Esophagus mucosa (tissue), 1 donor: ENCODE results near the gene NRN1L. TPM values are rescaled to one million over a fixed set of nuclear protein-coding genes. Genes with fewer than 3 reads are reported as not detected.

Source experiments
- total RNA-seq: library from RNA; stranded (reverse); gene quantifications from one replicate; pipeline ENCODE4 v1.2.4, GENCODE V29; 2023
- donor health status: DM: yes; HTN: yes; CAD: no.

Gene NRN1L
- total RNA-seq, 1 donor from 2014 or later = not detected

Other genes starting within 250 kb of the NRN1L start
- 2.4 TPM for gene CARMIL2, start 239.7 kb upstream of the NRN1L start, total RNA-seq
- gene ACD, start 224.6 kb upstream of the NRN1L start, total RNA-seq = 7.8 TPM
- 1.8 TPM for gene PARD6A, start 223.9 kb upstream of the NRN1L start, total RNA-seq
- gene ENKD1, start 218.1 kb upstream of the NRN1L start, total RNA-seq = 3.8 TPM
- 0.84 TPM for gene C16orf86, start 218.1 kb upstream of the NRN1L start, total RNA-seq
- 25.4 TPM for gene GFOD2, start 165.6 kb upstream of the NRN1L start, total RNA-seq
- gene RANBP10, start 78.3 kb upstream of the NRN1L start, total RNA-seq = 20.1 TPM
- 0.40 TPM for gene TSNAXIP1, start 78.0 kb upstream of the NRN1L start, total RNA-seq
- 16.8 TPM for gene THAP11, start 42.6 kb upstream of the NRN1L start, total RNA-seq
- gene NUTF2, start 38.0 kb upstream of the NRN1L start, total RNA-seq = 65.2 TPM
- 16.5 TPM for gene CENPT, start 37.2 kb upstream of the NRN1L start, total RNA-seq
- gene EDC4, start 11.8 kb upstream of the NRN1L start, total RNA-seq = 32.7 TPM
- 15.5 TPM for gene PSKH1, start 8.4 kb downstream of the NRN1L start, total RNA-seq
- gene CTRL, start 47.0 kb downstream of the NRN1L start, total RNA-seq = 0.64 TPM
- 25.9 TPM for gene PSMB10, start 52.0 kb downstream of the NRN1L start, total RNA-seq
- 4.1 TPM for gene LCAT, start 59.2 kb downstream of the NRN1L start, total RNA-seq
- gene SLC12A4, start 83.8 kb downstream of the NRN1L start, total RNA-seq = 17.5 TPM
- 0.08 TPM for gene DPEP3, start 95.6 kb downstream of the NRN1L start, total RNA-seq
- 0.68 TPM for gene DPEP2, start 114.6 kb downstream of the NRN1L start, total RNA-seq
- not detected for gene DPEP2NB, start 131.0 kb downstream of the NRN1L start, total RNA-seq
- 12.1 TPM for gene DDX28, start 138.3 kb downstream of the NRN1L start, total RNA-seq
- gene DUS2, start 138.4 kb downstream of the NRN1L start, total RNA-seq = 17.4 TPM
- gene NFATC3, start 200.5 kb downstream of the NRN1L start, total RNA-seq = 17.6 TPM